Endodermal cell (in vitro differentiated cells): Measurements from ENCODE around the gene LRRC45. TPM values are rescaled to one million over a fixed set of nuclear protein-coding genes. Genes with fewer than 3 reads are reported as not detected.
A peak's percentile ranks its signal among the peaks of the same experiment; 100 is the strongest.

ENCODE experiments used
- DNase-seq: peaks from one replicate; pipeline ENCODE4 v3.0.0-alpha.2; 2017
- H3K27ac ChIP-seq: 2 replicates; pipeline ENCODE4 v1.5.1; 2013; ENCODE audit warnings: mild to moderate bottlenecking, low read depth, low read length, moderate library complexity
- H3K27me3 ChIP-seq: 2 replicates; pipeline ENCODE4 v1.6.1; 2013; ENCODE audit warnings: mild to moderate bottlenecking, low read length, moderate library complexity; ENCODE audit not compliant: insufficient read depth, control insufficient read depth, poor library complexity, severe bottlenecking
- H3K36me3 ChIP-seq: 2 replicates; pipeline ENCODE4 v1.7.0; 2013; ENCODE audit warnings: mild to moderate bottlenecking, low read length, moderate library complexity; ENCODE audit not compliant: control insufficient read depth, insufficient read depth
- H3K4me1 ChIP-seq: one replicate; pipeline ENCODE4 v1.7.0; 2013; ENCODE audit warnings: low read length; ENCODE audit not compliant: control insufficient read depth, insufficient read depth
- H3K4me3 ChIP-seq: 2 replicates; pipeline ENCODE4 v1.5.1; 2013; ENCODE audit warnings: mild to moderate bottlenecking, low read length, moderate library complexity
- H3K9ac ChIP-seq: 2 replicates; pipeline ENCODE4 v1.6.1; 2013; ENCODE audit warnings: mild to moderate bottlenecking, low read length, moderate library complexity; ENCODE audit not compliant: poor library complexity, severe bottlenecking; ENCODE audit errors: extremely low read depth
- H3K9me3 ChIP-seq: 2 replicates; pipeline ENCODE4 v1.6.1; 2013; ENCODE audit warnings: mild to moderate bottlenecking, low read length, moderate library complexity; ENCODE audit not compliant: control insufficient read depth
- H3K27ac Mint-ChIP-seq: 2 replicates; pipeline ENCODE4 v1.8.0; 2020; ENCODE audit warnings: mixed read lengths
- H3K27me3 Mint-ChIP-seq: 2 replicates; pipeline ENCODE4 v1.8.0; 2021; ENCODE audit warnings: mild to moderate bottlenecking, mixed read lengths; ENCODE audit not compliant: insufficient read depth
- H3K36me3 Mint-ChIP-seq: 2 replicates; pipeline ENCODE4 v1.8.0; 2020; ENCODE audit warnings: low read depth, mixed read lengths
- H3K4me1 Mint-ChIP-seq: 2 replicates; pipeline ENCODE4 v1.8.0; 2020; ENCODE audit warnings: mixed read lengths
- H3K4me3 Mint-ChIP-seq: 2 replicates; pipeline ENCODE4 v1.8.0; 2020; ENCODE audit warnings: mild to moderate bottlenecking, moderate library complexity, mixed read lengths
- H3K9me3 Mint-ChIP-seq: 2 replicates; pipeline ENCODE4 v1.8.0; 2020; ENCODE audit warnings: mild to moderate bottlenecking, mixed read lengths
- CTCF ChIP-seq: fragments of 200-600 bp; sonication (generic); conservative IDR thresholded peaks from 2 replicates; pipeline ENCODE4 v1.5.0; 2021; ENCODE audit warnings: antibody characterized with exemption, mild to moderate bottlenecking
- WGBS, 2 experiments: methylation state at CpG; one replicate each; pipeline versions ENCODE4 v1.1.5 to v1.1.7; 2013; ENCODE audit warnings: missing lambda C conversion rate in 2 of 2, mixed read lengths in 1 of 2; ENCODE audit not compliant: insufficient coverage in 1 of 2, insufficient read length in 1 of 2; 5-methylcytosine and 5-hydroxymethylcytosine counted together
- total RNA-seq, 2 donors: library from RNA; stranded (reverse); fragmentation: NEBNext Ultra II Directional in 1 of 2; extraction: Animal tissue kit (Norgen Biotek cat#: 25700) in 1 of 2; gene quantifications; 2 replicates in 1 of 2; 3 replicates in 1 of 2; pipeline ENCODE4 v1.2.1, GENCODE V29; 2021

The LRRC45 gene
- total RNA-seq, 2 donors from 2014 or later: 35.1 to 38.9 TPM

DNA sequence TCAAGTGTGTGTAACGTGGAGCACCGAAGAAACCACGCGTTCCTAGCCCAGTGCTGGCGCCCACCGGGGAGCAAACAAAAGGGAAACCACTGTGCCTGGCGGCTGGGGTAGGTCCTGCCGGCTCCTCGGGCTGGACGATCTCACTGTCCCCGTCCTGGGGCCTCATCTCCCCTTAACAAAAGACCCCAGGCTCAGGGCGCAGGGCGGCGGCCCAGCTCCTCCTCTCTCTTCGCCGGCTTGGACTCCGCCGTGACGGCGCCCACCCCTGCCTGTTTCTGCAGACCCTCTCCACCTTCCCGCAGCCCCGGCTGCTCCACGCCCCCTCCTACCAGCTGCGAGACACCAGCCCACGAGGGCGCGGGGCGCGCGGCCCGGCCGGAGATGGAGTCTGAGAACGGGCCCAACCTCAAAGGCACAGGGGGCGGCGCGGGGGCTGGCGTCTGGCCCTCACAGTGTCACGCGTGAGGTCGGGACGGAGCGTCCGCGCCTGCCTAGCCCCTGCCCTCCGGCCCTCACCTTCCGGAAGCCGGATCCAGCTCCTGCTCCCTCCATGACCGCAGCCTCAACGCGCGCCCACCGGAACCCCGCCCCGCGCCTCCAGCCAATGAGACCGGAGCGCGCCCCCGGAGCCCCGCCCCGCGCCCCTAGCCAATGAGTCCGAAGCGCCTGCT is 660 bp upstream of the LRRC45 start, which contains the start of gene CENPX:
CENPX (minus strand) TSS at position 569 of the 671 bp plus-strand sequence; CDS start at position 552, 17 bp downstream.
- H3K36me3 Mint-ChIP-seq: peaks cover 14% of the 10 kb centered on the region
- no peak for TF ChIP-seq CTCF
- peak within 1 kb of the TSS; percentile 91 for H3K4me3 ChIP-seq
- peaks cover 10% of the 10 kb centered on the region for H3K4me1 Mint-ChIP-seq
- H3K36me3 ChIP-seq: peaks cover 7% of the 10 kb centered on the region
- peak within 1 kb of the TSS; percentile 72 for H3K27ac ChIP-seq
- peak; percentile 76 for DNase-seq
- 0 to 1% methylated on average over 37 to 64 of the region's 64 CpGs for WGBS, 2 experiments
- peak within 1 kb of the TSS; percentile 76 for H3K4me3 Mint-ChIP-seq
- no peaks in the 10 kb centered on the region for H3K9me3 ChIP-seq
- no peaks in the 10 kb centered on the region for H3K9me3 Mint-ChIP-seq
- peak within 1 kb of the TSS; percentile 81 for H3K9ac ChIP-seq
- peak within 1 kb of the TSS; percentile 78 for H3K27ac Mint-ChIP-seq
- no peaks in the 10 kb centered on the region for H3K27me3 ChIP-seq
- no peaks in the 10 kb centered on the region for H3K27me3 Mint-ChIP-seq
- H3K4me1 ChIP-seq: peaks cover 4% of the 10 kb centered on the region

DNA sequence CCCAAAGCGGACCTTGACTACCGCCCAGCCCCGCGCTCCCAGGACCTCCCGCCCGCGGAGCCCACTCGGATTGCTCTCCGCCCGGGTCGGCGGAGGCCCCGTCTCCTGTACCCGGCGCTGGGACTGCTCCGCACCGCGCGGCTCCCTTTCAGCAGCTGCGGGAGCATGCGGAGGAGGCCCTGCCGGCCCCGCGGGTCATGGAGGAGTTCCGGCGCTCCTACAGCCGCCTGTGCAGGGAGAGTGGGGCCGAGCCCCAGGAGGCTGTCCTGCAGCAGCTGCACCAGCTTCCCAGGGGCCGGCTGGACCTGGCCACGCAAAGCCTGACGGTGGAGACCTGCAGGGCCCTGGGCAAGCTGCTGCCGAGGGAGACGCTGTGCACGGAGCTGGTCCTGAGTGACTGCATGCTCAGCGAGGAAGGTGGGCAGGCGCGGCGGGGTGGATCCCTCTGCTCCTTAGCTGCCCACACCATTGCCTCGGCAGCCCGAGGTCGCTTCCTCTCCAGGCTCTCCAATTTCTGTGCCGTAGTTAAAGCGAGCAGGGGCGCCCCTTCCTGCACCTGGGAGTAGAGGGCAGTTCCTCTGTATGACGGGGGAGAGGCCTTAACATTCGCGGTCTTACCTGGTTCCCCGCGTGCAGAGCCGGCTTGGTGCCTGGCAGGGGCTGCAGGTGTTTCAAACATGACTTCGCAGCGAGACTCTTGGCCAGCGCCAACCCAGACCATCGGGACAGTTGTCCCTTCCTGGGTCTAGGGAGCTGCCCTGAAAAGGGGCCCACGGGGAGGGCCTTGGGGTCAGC is 539 bp downstream of the LRRC45 start:
- no peak overlapping the region for H3K27ac ChIP-seq
- H3K4me1 ChIP-seq: peaks cover 4% of the 10 kb centered on the region
- H3K27me3 ChIP-seq: no peaks in the 10 kb centered on the region
- Mint-ChIP-seq H3K9me3 (no peaks in the 10 kb centered on the region), H3K4me1 (peaks cover 10% of the 10 kb centered on the region), H3K4me3 (peak overlapping the region; percentile 76), H3K36me3 (peaks cover 13% of the 10 kb centered on the region), H3K27me3 (no peaks in the 10 kb centered on the region), H3K27ac (no peak overlapping the region)
- H3K36me3 ChIP-seq: peaks cover 2% of the 10 kb centered on the region
- peak; percentile 80 for DNase-seq
- WGBS, 2 experiments: 12 to 14% methylated on average over 49 to 55 of the region's 55 CpGs
- TF ChIP-seq CTCF: no peak
- H3K9me3 ChIP-seq: no peaks in the 10 kb centered on the region
- peak overlapping the region; percentile 34 for H3K9ac ChIP-seq
- peak overlapping the region; percentile 82 for H3K4me3 ChIP-seq

GRCh38 chr17:82024859-82025258 is 1.8 kb downstream of the LRRC45 start:
- H3K27me3 Mint-ChIP-seq: no peaks in the 10 kb centered on the region
- Histone ChIP-seq H3K9ac (no peak overlapping the region), H3K9me3 (no peaks in the 10 kb centered on the region), H3K27ac (no peak overlapping the region), H3K36me3 (no peaks in the 10 kb centered on the region), H3K4me3 (no peak overlapping the region), H3K27me3 (no peaks in the 10 kb centered on the region), H3K4me1 (peaks cover 4% of the 10 kb centered on the region)
- H3K9me3 Mint-ChIP-seq: no peaks in the 10 kb centered on the region
- no peak for TF ChIP-seq CTCF
- H3K27ac Mint-ChIP-seq: no peak overlapping the region
- peaks cover 12% of the 10 kb centered on the region for H3K36me3 Mint-ChIP-seq
- DNase-seq: no peak
- H3K4me3 Mint-ChIP-seq: peak overlapping the region; percentile 76
- peaks cover 10% of the 10 kb centered on the region for H3K4me1 Mint-ChIP-seq
- WGBS, 2 experiments: 95 to 98% methylated on average over 15 to 17 of the region's 17 CpGs
